Stimulated activated CD4-positive, alpha-beta T cell treated with anti-CD3 and anti-CD28 coated beads, Interleukin-15, amount 100 ng/mL, for 24 hours (primary cell): ENCODE measurements around the gene HDAC11.
"Not testable (repeated sequence)": the region's sequence is repeated elsewhere in the genome, so short reads cannot be mapped to it uniquely, and the experiment has no call there.

ENCODE experiments used
- DNase-seq: peaks from one replicate; pipeline ENCODE4 v3.0.0-alpha.2; 2020

Gene HDAC11, protein sequence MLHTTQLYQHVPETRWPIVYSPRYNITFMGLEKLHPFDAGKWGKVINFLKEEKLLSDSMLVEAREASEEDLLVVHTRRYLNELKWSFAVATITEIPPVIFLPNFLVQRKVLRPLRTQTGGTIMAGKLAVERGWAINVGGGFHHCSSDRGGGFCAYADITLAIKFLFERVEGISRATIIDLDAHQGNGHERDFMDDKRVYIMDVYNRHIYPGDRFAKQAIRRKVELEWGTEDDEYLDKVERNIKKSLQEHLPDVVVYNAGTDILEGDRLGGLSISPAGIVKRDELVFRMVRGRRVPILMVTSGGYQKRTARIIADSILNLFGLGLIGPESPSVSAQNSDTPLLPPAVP

DNA sequence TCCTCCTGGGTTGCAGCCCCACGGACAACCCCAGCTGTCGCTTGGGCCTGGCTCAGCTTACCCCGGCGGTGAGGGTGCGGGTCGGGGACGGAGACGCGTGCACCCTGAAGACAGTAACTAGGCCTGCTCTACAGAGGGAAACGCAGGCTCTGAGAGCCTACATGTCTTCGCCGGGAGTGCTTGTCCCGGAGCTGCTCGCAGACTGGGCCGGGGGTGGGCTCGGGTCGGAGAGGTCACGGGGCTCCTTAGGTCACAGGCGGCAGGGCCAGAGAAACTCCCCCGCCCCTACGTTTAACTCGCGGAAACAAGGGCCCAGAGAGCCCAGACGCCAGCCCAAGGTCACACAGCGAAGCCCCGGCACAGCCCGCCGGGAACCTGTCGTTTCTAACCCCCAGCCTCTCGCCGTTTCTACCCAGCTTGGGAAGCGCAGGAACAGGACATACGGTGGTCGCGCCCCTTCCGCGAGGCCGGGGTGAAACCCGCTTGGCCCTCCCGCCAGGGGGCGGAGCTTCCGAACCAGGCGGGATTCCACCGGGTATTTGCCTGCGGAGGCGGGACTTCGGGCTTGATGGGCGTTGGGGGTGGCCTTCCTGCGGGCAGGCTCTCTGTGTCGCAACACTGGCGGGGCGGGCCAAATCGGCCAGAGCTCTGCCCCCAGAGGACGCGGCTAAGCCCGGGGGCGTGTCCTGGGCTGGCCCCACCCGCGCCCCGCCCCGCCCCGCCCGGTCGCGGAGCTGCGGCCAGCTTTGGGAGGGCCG lies at the start of gene HDAC11:
HDAC11 (plus strand) TSS at position 725 of the 758 bp plus-strand sequence. CDS start 42 bp downstream, outside the sequence.
- peak; percentile 99 for DNase-seq

DNA sequence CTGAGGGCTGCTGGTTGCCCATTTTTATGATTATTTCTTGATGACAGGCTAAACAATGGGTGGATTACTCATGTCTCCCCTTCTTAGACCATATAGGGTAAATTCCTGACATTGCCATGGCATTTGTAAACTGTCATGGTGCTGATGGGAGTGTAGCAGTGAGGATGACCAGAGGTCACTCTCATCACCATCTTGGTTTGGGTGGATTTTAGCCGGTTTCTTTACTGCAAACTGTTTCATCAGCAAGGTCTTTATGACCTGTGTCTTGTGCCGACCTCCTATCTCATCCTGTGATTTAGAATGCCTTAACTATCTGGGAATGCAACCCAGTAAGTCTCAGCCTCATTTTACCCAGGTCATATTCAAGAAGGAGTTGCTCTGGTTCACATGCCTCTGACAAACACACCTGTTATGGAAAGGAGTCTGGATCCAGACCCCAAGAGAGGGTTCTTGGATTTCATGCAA lies 49.7 kb upstream of the HDAC11 start:
- not testable (repeated sequence) for DNase-seq

GRCh38 chr3:13432093-13432492 lies 48.0 kb upstream of the HDAC11 start:
- no peak for DNase-seq

- DNase-seq, result no peak
These were observed 46.2 kb upstream of the HDAC11 start for GRCh38 chr3:13433912-13434311.

- DNase-seq, result not testable (repeated sequence)
These were observed 43.9 kb upstream of the HDAC11 start for GRCh38 chr3:13436213-13436612.

DNA sequence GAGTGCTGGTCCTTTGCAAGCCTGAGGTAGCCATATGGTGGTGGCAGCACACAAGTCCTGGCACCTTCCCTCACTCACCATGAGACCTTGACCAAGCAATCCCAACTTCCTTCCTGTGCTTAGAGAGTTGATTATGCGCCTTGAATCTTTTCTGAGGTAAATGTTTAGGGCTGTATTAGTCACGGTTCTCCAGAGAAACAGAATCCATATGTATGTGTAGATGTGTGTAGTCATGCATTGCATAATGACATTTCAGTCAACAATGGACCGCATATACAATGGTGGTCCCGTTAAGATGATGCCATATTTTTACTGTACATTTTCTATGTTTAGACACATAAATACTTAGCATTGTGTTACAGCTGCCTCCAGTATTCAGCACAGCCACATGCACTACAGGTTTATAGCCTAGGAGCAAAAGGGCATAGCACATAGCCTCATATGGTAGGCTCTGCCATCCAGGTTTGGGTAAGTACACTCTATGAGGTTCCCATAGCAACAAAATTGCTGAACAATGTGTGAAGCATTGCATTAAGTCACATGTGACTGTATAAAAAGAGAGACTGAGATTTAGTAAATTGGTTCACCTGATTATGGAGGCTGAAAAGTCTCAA lies 39.8 kb upstream of the HDAC11 start:
- no peak for DNase-seq

DNA sequence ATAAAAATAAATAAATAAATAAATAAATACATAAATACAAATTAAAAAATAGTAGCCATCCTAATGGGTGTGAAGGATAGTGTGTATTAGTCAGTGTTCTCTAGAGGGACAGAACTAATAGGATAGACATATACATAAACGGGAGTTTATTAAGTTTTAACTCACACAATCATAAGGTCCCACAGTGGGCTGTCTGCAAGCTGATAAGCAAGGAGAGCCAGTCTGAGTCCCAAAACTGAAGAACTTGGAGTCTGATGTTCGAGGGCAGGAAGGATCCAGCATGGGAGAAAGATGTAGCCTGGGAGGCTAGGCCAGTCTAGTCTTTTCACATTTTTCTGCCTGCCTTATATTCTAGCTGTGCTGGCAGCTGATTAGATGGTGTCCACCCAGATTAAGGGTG lies 37.2 kb upstream of the HDAC11 start:
- DNase-seq, result not testable (repeated sequence)

GRCh38 chr3:13451301-13451673 lies 28.8 kb upstream of the HDAC11 start:
- DNase-seq, result peak; percentile 52

DNA sequence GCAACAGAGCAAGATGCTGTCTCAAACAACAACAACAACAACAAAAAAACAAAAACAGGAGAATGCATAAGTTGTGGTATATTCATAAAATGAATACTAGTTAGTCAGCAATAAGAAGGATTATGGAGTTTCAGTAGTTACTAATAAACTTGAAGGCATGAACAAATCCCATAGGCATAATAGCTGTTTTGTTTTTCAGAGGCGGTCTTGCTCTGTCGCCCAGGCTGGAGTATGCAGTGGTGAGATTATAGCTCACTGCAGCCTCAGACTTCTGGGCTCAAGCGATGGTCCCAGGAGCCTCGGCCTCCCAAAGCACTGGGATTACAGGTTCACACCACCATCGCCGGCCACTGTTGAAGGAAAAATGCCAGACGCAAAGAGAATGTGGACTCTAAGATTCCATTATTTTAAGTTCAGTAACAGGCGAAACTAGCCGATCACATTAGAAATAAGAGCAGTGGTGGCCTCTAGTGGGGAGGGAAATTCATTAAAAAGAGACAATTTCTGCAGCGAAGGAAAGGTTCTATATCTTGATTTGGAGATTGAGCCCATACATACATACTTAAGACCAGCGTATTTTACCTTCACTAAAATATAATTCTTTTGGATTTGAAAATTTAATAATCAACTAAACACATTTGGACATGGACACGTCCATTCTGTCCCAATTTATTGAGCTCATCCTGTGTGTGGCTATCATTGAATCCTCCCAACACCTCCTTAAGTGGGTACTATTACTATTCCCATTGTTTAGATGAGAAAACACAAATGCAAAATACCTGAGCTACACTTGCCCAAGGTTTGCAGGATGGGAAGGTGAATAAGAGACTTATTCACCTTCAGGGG lies 27.4 kb upstream of the HDAC11 start:
- DNase-seq, result peak; percentile 47

GRCh38 chr3:13455644-13456043 lies 24.5 kb upstream of the HDAC11 start:
- no peak for DNase-seq

DNA sequence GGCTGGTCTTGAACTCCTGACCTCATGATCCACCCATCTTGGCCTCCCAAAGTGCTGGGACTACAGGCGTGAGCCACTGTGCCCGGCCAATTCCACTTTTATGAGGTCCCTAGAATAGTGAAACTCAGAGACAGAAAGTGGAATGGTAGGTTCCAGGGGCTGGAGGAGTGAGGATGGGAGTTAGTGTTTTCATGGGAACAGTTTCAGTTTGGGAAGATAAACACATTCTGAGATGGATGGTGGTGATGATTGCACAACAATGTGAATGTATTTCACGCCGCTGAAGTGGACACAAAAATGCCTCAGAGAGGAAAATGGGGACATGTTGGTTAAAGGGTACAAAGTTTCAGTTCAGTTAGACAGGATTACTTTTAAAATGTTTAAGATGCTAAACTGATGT lies 22.5 kb upstream of the HDAC11 start:
- DNase-seq, result no peak

DNA sequence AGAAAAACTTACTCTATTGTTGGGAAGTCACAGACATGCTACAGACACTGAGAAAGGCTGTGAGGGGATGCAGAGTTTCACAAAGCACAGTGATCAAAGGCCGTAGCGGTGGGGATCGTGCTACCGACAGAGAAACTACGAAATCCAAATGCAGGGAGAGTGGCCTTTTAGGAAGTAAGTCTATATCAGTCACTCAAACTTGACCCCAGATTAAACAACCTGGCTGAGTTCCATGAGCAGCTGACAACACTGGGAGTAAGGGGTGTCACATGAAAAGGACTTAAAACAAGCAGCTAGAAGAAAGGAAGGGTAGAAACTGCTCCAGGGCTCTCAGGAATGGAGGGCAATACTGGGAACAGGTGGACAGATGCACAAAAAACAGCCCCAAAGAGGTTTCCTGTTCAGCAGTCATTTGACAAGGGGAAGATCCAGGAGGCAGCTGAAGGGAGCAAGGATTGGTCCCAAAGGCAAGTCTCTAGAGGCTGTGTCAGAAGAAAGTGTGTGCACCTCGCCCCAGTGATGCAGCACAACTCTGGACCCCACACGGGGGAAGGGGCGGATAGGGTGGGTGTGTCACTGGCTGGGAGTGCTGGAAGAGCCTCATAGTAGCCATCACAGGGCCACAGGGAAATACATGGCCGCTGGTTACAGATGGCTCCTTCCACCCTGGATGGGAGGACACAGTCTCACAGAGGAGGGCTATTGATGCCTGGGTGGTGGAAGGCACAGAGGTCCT lies 20.3 kb upstream of the HDAC11 start:
- no peak for DNase-seq

- no peak for DNase-seq
These were observed 19.8 kb upstream of the HDAC11 start for GRCh38 chr3:13460341-13460736.

DNA sequence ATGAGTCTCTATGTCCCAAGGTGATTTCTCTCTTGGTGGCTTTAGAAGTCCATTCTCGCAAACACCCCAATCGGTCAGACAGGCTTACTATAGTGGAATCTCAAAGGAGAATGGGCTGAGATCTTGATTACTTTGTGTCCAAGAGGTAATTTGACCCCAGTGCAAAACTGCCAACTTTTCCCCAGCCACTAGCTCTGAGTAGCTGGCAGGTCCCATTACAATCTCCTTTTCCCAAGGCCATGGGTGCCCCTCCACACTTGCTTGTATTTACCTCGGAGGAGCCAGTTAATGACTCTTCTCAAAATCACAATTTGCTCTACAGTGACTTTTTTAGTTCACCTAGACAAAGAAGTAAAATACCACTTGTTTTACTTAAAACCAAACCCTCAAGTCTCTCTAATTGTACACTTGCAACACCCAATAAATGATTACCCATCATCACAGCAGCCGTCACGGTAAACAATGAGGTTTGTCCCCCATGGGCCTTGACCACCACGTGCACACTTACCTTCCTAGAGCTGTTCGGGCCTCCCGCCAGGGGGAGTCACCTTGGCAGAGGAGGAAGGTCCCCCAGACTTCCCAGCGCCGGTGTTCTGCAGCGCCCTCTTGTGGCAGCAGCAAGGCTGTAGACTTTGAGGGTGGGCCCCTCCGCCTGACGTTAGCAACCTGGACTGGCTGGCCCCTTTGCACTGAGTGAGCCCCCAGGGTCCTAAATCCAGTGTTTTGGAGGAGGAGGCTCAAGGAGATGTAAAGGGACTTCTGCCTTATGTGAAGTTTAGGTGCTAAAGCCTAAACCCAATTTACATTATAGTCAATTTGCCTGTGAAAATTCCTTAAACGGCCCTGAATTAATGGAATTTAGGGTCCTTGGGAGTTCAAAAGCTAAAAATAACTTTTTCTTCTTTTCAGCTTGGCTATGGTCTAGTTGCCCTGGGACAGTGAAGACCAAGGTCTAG lies 18.7 kb upstream of the HDAC11 start:
- peak; percentile 85 for DNase-seq

- DNase-seq, result no peak
These were observed 17.9 kb upstream of the HDAC11 start for GRCh38 chr3:13462125-13462629.

GRCh38 chr3:13462822-13463221 lies 17.3 kb upstream of the HDAC11 start:
- DNase-seq, result no peak

- DNase-seq, result no peak
These were observed 16.3 kb upstream of the HDAC11 start for GRCh38 chr3:13463618-13464400.

DNA sequence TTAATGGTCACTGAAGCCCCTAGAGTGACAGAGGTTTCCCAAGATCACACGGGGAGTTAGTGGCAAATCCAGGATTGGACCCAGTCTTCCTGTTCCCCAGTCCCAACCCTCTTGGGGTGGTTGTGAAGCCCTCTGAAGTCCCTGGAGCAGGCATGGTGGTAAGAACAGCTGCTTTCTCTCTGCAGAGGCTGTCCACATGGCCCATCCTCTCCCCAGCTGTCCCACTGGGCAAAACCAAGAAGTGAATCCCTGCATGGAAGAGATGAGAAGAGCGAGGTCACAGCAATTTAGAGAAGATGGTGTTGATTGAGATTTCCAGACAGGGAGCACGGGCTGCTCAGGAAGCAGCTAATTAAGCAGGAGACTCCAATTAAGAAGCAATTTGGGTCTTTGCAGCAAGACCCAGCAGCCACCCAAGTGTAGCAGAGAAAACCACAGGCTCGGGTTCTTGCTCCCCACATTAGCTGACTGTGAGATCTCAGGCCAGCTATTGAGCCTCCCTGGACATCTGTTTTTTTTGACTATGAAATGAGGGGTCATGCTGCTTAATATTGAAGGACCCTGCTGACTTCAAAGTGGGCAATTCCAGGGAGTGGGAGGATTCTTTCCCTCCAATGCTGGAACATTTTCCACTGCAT lies 14.8 kb upstream of the HDAC11 start:
- DNase-seq, result no peak

DNA sequence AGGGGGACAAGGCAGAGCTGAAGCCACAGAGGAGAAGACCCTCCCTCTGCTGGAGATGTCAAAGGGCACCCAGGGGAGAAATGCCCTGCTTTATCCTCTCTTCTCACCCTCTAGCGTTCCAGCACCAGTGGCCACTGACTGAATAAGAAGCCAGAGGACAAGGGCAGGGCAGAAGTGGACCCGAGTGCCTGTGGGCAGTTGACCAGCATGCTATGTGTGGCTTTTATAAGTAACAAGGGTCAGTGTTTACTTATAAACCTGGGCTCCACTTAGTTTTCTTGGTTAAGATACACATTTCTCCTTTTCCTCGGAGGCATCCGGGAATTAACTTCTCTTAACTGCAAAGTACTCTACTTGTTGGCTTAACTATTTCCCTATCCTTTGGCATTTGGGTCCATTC lies 13.3 kb upstream of the HDAC11 start:
- DNase-seq, result no peak
